K562 (cell line): ENCODE data around the gene VPS35L. TPM values are rescaled to one million over a fixed set of nuclear protein-coding genes. Genes with fewer than 3 reads are reported as not detected.
A peak's percentile ranks its signal among the peaks of the same experiment; 100 is the strongest.

Source experiments
- ARID3B ChIP-seq: fragments of 250-450 bp; sonication (Bioruptor Pico); IDR thresholded peaks from 2 replicates; pipeline ENCODE4 v1.4.0; 2020; ENCODE audit warnings: borderline replicate concordance
- BHLHE40 ChIP-seq: IDR thresholded peaks from 2 replicates; pipeline ENCODE4 v1.6.1; 2011; ENCODE audit warnings: low read length, improper control_type of control experiment
- BRD9 ChIP-seq: fragments of 450-650 bp; IDR thresholded peaks from 2 replicates; pipeline ENCODE4 v1.6.1; 2018; ENCODE audit warnings: low read depth; ENCODE audit not compliant: partially characterized antibody
- CREM ChIP-seq: IDR thresholded peaks from 2 replicates; pipeline ENCODE4 v1.6.1; 2014; ENCODE audit warnings: antibody characterized with exemption, low read depth
- EGR1 ChIP-seq: fragments of 450-650 bp; conservative IDR thresholded peaks from 2 replicates; pipeline ENCODE4 v1.6.1; 2017; ENCODE audit warnings: mild to moderate bottlenecking
- HDAC1 ChIP-seq, 2 experiments: fragments of 450-650 bp; IDR thresholded peaks; 2 replicates each; pipeline ENCODE4 v1.6.1; 2016 to 2017; ENCODE audit warnings: inconsistent platforms in 1 of 2, mild to moderate bottlenecking in 1 of 2, moderate library complexity in 1 of 2
- HMGN3 ChIP-seq: IDR thresholded peaks from 2 replicates; pipeline ENCODE4 v1.6.1; 2011; ENCODE audit warnings: borderline replicate concordance, low read depth, mild to moderate bottlenecking, mixed read lengths, low read length; ENCODE audit not compliant: insufficient read length; ENCODE audit errors: extremely low read depth
- ID3 ChIP-seq, 2 experiments: fragments of 250-450 bp in 1 of 2; fragments of 450-650 bp in 1 of 2; sonication (Bioruptor Pico) in 1 of 2; IDR thresholded peaks; 2 replicates each; pipeline versions ENCODE4 v1.6.1 to v1.8.0; 2016 to 2021; ENCODE audit warnings: mild to moderate bottlenecking in 2 of 2, moderate library complexity in 2 of 2, missing compliant biosample characterization in 1 of 2, missing genetic modification characterization in 1 of 2
- LEF1 ChIP-seq: fragments of 450-650 bp; IDR thresholded peaks from 2 replicates; pipeline ENCODE4 v1.6.1; 2016; ENCODE audit warnings: mild to moderate bottlenecking
- MYNN ChIP-seq, 2 experiments: sonication (generic); formaldehyde crosslinking in 1 of 2; IDR thresholded peaks; 2 replicates each; pipeline versions ENCODE4 v1.5.0 to v1.6.1; 2016 to 2020; ENCODE audit warnings: antibody characterized with exemption in 1 of 2, missing genetic modification reagents in 1 of 2
- NELFE ChIP-seq: IDR thresholded peaks from 2 replicates; pipeline ENCODE4 v1.6.1; 2011; ENCODE audit warnings: mild to moderate bottlenecking; ENCODE audit not compliant: insufficient read depth, insufficient read length
- PURB ChIP-seq: sonication (generic); formaldehyde crosslinking; IDR thresholded peaks from 2 replicates; pipeline ENCODE4 v1.9.0; 2021; ENCODE audit warnings: low read depth, mild to moderate bottlenecking, missing genetic modification reagents
- PYGO2 ChIP-seq: fragments of 450-650 bp; IDR thresholded peaks from 2 replicates; pipeline ENCODE4 v1.6.1; 2016; ENCODE audit warnings: mild to moderate bottlenecking, missing genetic modification characterization, moderate library complexity, missing compliant biosample characterization
- TAF1 ChIP-seq: IDR thresholded peaks from 2 replicates; pipeline ENCODE4 v1.6.1; 2011; ENCODE audit warnings: mild to moderate bottlenecking, low read length, moderate library complexity; ENCODE audit not compliant: insufficient read depth, control insufficient read depth, severe bottlenecking; ENCODE audit errors: extremely low read depth
- ZBTB8A ChIP-seq: fragments of 450-650 bp; IDR thresholded peaks from 2 replicates; pipeline ENCODE4 v1.6.1; 2018; ENCODE audit warnings: mild to moderate bottlenecking, moderate library complexity; ENCODE audit not compliant: partially characterized antibody
- ZNF24 ChIP-seq: fragments of 450-650 bp; IDR thresholded peaks from 2 replicates; pipeline ENCODE4 v1.6.1; 2016
- ZNF282 ChIP-seq: sonication (generic); formaldehyde crosslinking; IDR thresholded peaks from 2 replicates; pipeline ENCODE4 v1.8.1; 2023; ENCODE audit warnings: missing genetic modification reagents
- ZNF551 ChIP-seq: fragments of 250-450 bp; sonication (Bioruptor Pico); IDR thresholded peaks from 2 replicates; pipeline ENCODE4 v1.5.0; 2021; ENCODE audit warnings: mild to moderate bottlenecking, moderate library complexity
- polyA plus RNA-seq, 8 experiments: library from polyadenylated mRNA; depleted of rRNA in 4 of 8; stranded (reverse) in 5 of 8; unstranded in 3 of 8; fragments of >200 nt; fragmentation: Nextera tagmentation in 2 of 8; fragmentation: Illumina TruSeq in 1 of 8; extraction: Ambion mirVana in 2 of 8; extraction: Trizol in 1 of 8; gene quantifications; 2 replicates each; pipeline versions ENCODE4 v1.2.1 to v1.2.3, GENCODE V29; 2011 to 2014; ENCODE audit warnings: inconsistent platforms in 1 of 8, missing spikeins in 1 of 8
- total RNA-seq, 7 experiments: library from RNA; depleted of rRNA in 6 of 7; stranded (reverse); fragments of >200 nt in 6 of 7; fragmentation: Illumina TruSeq in 2 of 7; extraction: Trizol in 2 of 7; gene quantifications; 2 replicates each; pipeline versions ENCODE4 v1.2.1 to v1.2.3, GENCODE V29; 2011 to 2021; ENCODE audit warnings: low replicate concordance in 1 of 7
- TF ChIP-seq, protein P1 (sequence below): fragments of 450-650 bp; formaldehyde crosslinking; IDR thresholded peaks from 2 replicates; pipeline ENCODE4 v1.4.0; 2020; ENCODE audit warnings: mild to moderate bottlenecking, moderate library complexity
- TF ChIP-seq, protein P2 (sequence below): fragments of 250-450 bp; sonication (Bioruptor Pico); IDR thresholded peaks from 2 replicates; pipeline ENCODE4 v1.5.0; 2021; ENCODE audit warnings: mild to moderate bottlenecking, moderate library complexity

Gene VPS35L
- total and polyA plus RNA-seq, 9 of the 15 experiments (the other 6 are each of a cell fraction or from before 2014, with no cell fraction given): 10.2 to 30.4 (median 20.1) TPM

DNA sequence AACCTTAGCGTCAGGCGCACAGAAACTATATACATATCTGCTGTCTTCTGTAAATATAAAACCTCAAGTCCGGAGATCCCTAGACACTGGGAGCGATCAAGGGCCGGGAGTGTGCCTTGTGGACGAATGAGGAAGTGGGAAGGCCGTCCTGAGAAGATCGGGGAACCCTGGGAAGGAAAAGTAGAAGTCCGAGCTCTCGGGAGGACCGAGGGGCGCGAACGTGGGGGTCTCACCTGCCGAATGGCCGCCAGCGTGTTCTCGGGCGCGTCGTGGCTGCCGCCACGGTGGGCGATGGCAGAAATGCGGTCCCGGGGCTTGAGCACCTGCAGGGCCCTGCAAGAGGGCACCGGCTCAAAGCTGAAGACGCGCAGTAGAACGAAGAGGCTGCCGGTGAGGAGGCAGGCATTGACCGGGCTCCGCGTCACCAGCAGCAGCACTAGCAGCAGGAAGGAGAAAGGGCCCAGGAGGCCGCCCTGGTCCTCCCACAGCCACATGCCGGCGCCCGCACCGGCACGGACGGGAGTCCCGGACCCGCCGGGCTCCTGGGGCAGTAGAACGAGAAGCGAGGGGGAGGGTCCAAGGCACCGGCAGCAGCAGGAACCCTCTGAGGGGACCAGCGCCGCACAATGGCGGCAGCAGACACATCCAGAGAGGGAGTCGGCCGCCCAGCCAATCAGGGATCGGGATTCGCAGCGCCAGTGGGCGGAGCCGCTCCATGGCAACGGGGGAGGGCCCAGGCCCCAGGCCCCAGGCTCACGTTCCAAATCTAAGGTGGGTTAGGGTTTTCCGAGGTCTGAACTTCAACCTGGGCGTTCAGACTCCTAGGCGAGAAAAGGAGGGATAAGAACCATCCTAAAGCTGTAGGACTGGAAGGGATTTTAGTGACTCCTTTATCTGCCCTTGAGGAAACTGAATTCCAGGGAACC is 33.8 kb upstream of the VPS35L start, which contains the start of gene GDE1 (continued):
- TF ChIP-seq, protein P1, sequence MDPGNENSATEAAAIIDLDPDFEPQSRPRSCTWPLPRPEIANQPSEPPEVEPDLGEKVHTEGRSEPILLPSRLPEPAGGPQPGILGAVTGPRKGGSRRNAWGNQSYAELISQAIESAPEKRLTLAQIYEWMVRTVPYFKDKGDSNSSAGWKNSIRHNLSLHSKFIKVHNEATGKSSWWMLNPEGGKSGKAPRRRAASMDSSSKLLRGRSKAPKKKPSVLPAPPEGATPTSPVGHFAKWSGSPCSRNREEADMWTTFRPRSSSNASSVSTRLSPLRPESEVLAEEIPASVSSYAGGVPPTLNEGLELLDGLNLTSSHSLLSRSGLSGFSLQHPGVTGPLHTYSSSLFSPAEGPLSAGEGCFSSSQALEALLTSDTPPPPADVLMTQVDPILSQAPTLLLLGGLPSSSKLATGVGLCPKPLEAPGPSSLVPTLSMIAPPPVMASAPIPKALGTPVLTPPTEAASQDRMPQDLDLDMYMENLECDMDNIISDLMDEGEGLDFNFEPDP (CRISPR knock-in tag): no peak
- TF ChIP-seq HMGN3: peak; percentile 71
- no peak for TF ChIP-seq ZBTB8A
- TF ChIP-seq HDAC1 (IDR thresholded peaks at IDR 0.05): peak in 1 of 2 experiments; percentile 64; a peak in 2 of 4 replicates
- TF ChIP-seq PYGO2 (tag): no peak
- TF ChIP-seq BRD9: no peak
- no peak for TF ChIP-seq ID3 (CRISPR knock-in tag; IDR thresholded peaks at IDR 0.05)
- TF ChIP-seq ID3 (tag; IDR thresholded peaks at IDR 0.05): no peak
- TF ChIP-seq ARID3B (CRISPR knock-in tag): no peak
- TF ChIP-seq MYNN (IDR thresholded peaks at IDR 0.05): no peak
- TF ChIP-seq MYNN (CRISPR knock-in tag; IDR thresholded peaks at IDR 0.05): no peak
- no peak for TF ChIP-seq NELFE
- no peak for TF ChIP-seq ZNF551 (CRISPR knock-in tag)
- TF ChIP-seq ZNF24: no peak; the same call in 1 of the 2 replicates
- TF ChIP-seq LEF1: no peak
- TF ChIP-seq EGR1: peak; percentile 60; the same call in 1 of the 2 replicates
- TF ChIP-seq PURB (CRISPR knock-in tag): no peak
- TF ChIP-seq TAF1: peak; percentile 31
- peak; percentile 45 for TF ChIP-seq CREM
- TF ChIP-seq BHLHE40: peak; percentile 76
- TF ChIP-seq, protein P2, sequence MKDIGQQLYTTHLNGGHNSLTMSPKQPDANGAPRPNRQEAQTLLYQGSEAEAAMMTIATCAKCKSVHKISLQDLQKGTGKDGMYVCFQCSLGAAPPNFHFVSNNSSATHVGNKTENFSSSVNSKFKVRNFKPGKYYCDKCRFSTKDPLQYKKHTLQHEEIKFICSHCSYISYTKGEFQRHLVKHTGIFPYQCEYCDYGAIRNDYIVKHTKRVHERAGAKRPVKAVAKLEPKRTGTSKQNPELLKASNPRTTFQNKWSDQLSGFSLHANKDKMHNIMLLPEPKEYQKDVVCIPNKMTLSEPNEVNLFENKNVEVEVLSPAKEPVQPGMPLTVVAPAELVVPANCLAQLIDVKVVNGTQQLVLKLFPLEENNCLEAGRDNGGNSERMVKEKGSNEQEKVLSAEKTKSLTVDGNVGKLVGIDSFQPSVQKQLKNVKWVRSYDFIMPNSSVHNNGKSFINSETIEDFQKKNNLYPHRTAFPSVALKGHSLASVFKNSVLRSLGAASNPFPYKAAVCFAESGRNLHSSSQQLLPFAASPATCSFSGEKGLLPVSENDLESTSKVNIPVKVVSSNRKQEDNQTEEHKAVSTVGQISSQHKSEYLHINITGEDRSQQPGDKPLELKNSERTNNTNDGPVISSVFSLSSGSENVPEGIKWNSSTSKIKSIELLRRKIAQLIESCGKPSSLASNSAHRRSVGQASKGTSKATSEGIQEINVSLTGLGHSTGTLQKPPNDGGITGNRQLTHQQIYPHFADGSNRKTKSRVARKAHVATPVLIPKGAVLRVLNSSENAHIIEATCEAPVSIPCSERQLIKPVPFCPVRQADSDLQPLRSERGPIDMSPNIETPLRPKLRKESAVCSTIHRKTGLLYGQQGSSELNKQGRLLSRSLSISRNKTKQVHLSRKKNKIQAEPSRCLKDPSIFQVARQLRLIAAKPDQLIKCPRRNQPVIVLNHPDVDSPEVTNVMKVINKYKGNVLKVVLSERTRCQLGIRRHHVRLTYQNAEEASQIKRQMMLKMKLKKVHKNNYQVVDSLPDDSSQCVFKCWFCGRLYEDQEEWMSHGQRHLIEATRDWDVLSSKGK (CRISPR knock-in tag): no peak
- TF ChIP-seq ZNF282 (CRISPR knock-in tag): no peak
